Central memory CD4-positive, alpha-beta T cell (primary cell): Measurements from ENCODE around the gene PARP6.

ENCODE experiments used
- DNase-seq: peaks from one replicate; pipeline ENCODE4 v3.0.0; 2022
- total RNA-seq, 3 experiments: gene quantifications; one replicate each; lab custom pipeline; 2026; lab: John Stamatoyannopoulos, UW

The PARP6 gene
- total RNA-seq, result 48.9 to 83.9 (median 63.4) reads per million in 3 experiments

- DNase-seq, result peak; percentile 100
Measured at GRCh38 chr15:72272213-72272996, at the start of gene PARP6. Gene PARP6 (minus strand): TSS chr15:72272554. CDS start chr15:72267477, 5,077 bp downstream.

- peak; percentile 84 for DNase-seq
Measured at GRCh38 chr15:72319985-72320671, 47.8 kb upstream of the PARP6 start, which contains the start of gene CELF6. Gene CELF6 (minus strand): TSS chr15:72320157. CDS start chr15:72319874, 283 bp downstream.

- peak; percentile 30 for DNase-seq
Measured at GRCh38 chr15:72319360-72319984, 47.1 kb upstream of the PARP6 start.

- no peak for DNase-seq
Measured at GRCh38 chr15:72318408-72318942, 46.1 kb upstream of the PARP6 start.

GRCh38 chr15:72315706-72316370, 43.5 kb upstream of the PARP6 start:
- no peak for DNase-seq

GRCh38 chr15:72313881-72314280, 41.5 kb upstream of the PARP6 start:
- DNase-seq, result no peak

- DNase-seq, result no peak
Measured at GRCh38 chr15:72313448-72313840, 41.1 kb upstream of the PARP6 start.

GRCh38 chr15:72312605-72313447, 40.5 kb upstream of the PARP6 start:
- DNase-seq, result peak; percentile 48

- DNase-seq, result no peak
Measured at GRCh38 chr15:72307026-72307425, 34.7 kb upstream of the PARP6 start.

GRCh38 chr15:72306211-72306785, 33.9 kb upstream of the PARP6 start:
- peak; percentile 73 for DNase-seq

- no peak for DNase-seq
Measured at GRCh38 chr15:72304596-72304995, 32.2 kb upstream of the PARP6 start.

GRCh38 chr15:72302955-72303354, 30.6 kb upstream of the PARP6 start:
- DNase-seq, result no peak

- DNase-seq, result no peak
Measured at GRCh38 chr15:72289597-72290325, 17.4 kb upstream of the PARP6 start.

- DNase-seq, result no peak
Measured at GRCh38 chr15:72288796-72289596, 16.6 kb upstream of the PARP6 start.

GRCh38 chr15:72285927-72286516, 13.7 kb upstream of the PARP6 start:
- DNase-seq, result peak; percentile 32

- DNase-seq, result no peak
Measured at GRCh38 chr15:72285402-72285801, 13.0 kb upstream of the PARP6 start.

GRCh38 chr15:72284781-72285180, 12.4 kb upstream of the PARP6 start:
- DNase-seq, result no peak

- no peak for DNase-seq
Measured at GRCh38 chr15:72281713-72282112, 9.4 kb upstream of the PARP6 start.

- no peak for DNase-seq
Measured at GRCh38 chr15:72280751-72281150, 8.4 kb upstream of the PARP6 start.
